GM18867 (cell line): ENCODE measurements around the gene BRWD1.

ENCODE experiments used
- ATAC-seq: cut with Tn5 transposase; IDR thresholded peaks from one replicate; pipeline ENCODE4 v1.9.1; 2021; ENCODE audit warnings: mild to moderate bottlenecking, moderate library complexity; ENCODE audit not compliant: unreplicated experiment

BRWD1 gene

GRCh38 chr21:39204134-39204533, 109.3 kb downstream of the BRWD1 start:
- no peak for ATAC-seq

DNA sequence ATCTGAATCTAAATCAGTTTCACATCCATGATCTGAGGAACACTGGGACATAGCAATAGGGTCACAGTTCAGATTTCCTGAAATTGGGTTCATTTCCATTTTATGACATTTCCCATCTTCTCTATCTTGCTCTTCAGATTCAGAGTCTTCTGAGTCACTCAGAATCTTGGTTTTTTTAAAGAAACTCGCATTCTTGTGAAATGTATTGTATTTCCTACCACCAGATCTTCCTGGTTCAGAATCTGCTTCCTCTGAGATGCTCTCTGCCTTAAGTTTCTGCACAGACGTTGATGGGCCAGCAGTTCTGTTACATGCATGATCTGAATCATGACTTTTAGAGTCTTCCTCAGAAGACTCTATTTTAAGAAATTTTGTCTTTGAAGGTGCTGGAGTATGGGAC, 114.6 kb downstream of the BRWD1 start:
- ATAC-seq, result no peak

GRCh38 chr21:39197448-39198233, 115.8 kb downstream of the BRWD1 start:
- ATAC-seq, result no peak

DNA sequence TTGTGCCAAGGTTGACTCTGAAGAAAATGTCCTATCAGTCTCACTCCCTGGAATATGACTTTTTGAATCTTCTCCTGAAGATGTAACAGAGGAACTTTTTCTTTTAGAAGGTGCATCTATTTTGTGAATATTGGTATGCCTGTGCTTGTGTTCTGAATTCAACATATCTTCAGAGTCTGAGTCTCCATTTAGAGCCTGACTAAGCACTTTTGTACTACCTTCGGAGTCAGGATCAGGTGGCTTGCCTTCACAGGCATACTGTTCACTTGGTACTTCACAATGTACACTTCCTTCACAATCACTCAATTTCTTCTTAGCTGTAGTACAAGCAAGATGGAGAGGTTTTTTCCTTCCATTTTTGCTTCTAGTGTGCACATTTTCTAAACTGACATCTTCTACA, 116.6 kb downstream of the BRWD1 start:
- no peak for ATAC-seq

DNA sequence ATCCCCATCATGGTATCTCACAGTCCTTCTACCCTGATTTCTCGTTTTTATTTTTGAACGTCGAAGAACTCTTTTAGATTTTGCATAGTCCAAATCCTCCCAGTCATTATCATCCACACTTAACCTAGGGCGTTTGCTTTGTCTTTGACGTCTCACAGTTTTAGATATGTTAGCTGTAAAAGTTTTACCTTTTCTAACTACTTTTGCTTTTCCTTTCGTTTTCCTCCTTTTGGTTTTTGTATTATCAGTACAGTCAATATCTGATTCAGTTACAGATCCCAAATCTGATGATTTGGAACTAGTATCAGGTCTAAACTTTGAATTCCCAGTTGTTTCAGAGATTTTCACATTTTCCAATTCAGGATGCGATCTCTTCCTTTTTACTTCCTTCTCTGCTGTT, 117.1 kb downstream of the BRWD1 start:
- ATAC-seq, result no peak

DNA sequence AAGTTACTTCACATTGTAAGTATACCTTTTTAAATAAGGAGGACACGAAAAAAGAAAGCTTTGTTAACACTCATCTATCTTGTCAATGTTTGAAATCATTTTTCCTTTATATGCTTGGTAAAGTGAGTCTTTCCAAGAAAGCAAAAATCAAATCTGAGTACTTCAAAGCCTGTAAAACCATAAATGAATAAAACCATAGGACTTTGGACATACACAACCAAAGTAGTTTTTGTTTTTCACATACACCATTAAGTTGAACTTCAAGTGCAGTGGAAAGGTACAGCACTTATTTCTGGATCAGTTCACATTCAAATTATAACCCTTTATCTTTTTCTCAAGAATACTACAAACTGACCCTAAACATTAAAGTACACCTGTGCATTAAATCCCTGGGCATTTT, 120.1 kb downstream of the BRWD1 start:
- no peak for ATAC-seq

DNA sequence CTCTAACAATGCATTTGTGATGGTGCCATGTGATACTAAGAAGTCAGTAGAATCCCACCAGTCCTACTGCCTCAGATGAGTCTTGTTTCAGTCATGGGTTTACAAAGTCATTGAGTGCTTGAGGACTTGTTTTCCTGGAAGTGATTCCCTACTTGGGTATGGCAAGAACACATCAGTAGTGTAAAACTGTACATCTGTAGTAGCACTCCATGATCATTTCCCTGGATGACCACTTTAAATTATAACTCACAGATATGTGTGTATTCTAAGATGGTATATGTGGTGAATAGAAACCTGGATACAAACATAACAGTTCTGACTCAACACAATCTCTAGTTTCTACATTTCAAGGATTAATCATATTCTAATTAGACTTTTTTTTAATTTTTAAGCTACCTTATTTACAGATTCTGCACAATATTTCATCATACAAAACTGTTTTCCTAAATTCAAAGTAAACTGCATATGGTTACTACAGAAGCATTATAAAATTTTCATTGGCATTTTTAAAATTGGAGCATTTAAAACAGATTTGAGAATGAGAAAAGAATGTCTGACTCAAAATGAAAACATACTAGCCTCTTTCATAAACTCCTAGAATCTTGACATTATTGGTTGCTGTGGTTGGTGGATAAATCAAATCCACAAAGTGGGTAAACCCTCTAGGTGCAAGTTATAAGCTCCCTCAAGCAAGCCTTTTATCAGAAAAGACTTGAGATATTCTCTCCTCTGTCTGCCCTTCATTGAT, 123.4 kb downstream of the BRWD1 start:
- ATAC-seq, result no peak

GRCh38 chr21:39188521-39189139, 124.8 kb downstream of the BRWD1 start:
- no peak for ATAC-seq

GRCh38 chr21:39187141-39187540, 126.3 kb downstream of the BRWD1 start:
- ATAC-seq, result no peak

DNA sequence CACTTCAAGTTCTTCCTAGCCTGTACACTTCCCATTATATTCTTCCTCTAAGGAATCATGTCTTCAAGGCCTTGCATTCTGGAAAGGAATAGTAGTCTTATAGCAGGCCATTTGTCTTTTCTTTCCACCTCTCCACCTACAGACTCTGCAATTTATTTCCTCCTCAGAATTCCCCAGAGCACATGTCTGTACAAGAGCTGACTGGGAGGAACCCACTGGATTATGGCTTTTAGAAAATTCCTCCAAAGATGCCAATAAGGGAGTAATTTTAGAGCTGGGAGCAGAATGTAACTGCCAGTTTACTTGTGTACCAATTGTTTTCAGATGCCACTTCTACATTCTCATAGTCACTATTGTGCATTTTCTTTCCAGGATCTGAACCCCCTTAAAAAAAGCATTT, 126.8 kb downstream of the BRWD1 start:
- no peak for ATAC-seq

- no peak for ATAC-seq
These were observed 128.3 kb downstream of the BRWD1 start for GRCh38 chr21:39185157-39185556.

DNA sequence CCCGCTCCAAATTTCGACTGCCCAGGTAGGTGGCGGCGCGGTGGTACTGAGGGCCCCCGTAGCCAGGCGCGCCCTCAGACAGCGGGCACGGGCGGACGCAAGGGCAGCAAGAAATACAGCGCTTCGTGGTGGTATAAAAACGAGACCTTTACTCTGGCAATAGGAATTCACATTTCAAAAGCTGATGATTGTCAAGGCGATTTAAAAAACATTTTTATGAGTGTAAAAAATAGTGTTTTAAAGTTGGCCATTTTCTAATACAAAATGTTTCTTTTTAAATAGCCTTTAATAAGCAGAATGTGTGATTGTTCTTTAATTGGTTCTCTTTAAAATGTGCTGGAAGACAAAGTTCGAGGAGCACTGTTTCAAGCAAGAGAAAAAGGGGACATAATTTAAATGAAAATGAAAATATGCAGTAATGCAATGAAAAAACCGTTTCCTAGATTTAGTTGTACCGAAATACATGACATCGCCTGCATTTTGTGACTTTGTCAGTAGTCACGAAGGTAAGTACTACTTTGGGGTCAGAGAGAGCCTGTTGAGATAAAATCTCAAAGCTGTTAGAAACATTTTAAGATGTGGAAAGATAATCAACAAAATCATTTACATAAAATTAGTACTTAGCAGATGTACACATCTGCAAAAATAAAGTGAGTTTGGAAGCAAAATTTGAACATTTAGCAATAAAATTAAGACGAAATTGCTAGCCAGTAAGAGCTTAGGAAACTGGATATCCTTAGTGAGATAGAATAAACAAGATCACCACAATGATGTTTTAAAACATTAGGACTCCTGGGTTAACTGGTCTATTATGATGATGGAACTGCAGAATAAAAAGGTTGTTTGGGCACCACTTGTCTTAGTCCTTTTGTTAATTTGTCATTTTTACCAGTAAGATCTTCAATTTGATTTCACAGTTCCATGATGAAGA, 129.1 kb downstream of the BRWD1 start:
- ATAC-seq, result no peak

DNA sequence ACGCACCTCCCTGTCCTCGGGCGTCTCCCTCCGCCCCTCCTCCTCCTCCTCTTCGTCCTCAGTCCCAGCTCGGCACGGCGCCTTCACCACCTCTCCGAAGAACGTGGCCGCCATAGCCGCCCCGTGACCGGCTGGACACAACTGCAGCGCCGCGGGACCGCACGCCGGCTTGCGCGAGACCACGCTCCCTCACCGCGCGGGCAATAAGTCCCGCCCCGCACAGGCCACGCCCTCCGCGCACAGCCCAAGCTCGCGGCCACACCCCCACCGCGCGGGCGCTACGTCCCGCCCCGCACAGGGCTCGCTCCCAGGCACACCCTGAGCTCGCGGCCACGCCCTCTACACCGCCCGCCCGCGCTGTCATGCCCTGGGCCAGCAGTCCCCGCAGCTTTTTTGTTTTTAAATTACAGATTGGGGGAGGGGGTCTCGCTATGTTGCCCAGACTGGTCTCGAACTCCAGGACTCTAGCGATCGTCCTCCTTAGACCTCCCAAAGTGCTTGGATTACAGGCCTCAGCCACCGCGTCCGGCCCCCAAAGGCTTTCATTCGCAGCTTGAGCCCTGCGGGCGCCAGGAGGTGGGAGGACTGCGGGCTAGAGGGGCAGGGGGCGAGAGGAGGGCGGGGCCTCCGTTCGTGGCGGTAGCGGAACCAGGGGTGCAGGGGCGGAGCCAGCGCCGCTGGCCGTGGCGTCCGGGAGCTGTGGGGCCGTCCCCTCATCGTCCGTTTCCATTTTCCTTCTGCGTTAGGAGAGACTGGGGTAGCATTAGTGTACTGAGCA, 130.0 kb downstream of the BRWD1 start, which contains the start of gene PSMG1:
TSS of gene PSMG1 (minus strand) at position 180 of the 778 bp plus-strand sequence. CDS start at position 114, 66 bp downstream.
- ATAC-seq, result peak; percentile 87

DNA sequence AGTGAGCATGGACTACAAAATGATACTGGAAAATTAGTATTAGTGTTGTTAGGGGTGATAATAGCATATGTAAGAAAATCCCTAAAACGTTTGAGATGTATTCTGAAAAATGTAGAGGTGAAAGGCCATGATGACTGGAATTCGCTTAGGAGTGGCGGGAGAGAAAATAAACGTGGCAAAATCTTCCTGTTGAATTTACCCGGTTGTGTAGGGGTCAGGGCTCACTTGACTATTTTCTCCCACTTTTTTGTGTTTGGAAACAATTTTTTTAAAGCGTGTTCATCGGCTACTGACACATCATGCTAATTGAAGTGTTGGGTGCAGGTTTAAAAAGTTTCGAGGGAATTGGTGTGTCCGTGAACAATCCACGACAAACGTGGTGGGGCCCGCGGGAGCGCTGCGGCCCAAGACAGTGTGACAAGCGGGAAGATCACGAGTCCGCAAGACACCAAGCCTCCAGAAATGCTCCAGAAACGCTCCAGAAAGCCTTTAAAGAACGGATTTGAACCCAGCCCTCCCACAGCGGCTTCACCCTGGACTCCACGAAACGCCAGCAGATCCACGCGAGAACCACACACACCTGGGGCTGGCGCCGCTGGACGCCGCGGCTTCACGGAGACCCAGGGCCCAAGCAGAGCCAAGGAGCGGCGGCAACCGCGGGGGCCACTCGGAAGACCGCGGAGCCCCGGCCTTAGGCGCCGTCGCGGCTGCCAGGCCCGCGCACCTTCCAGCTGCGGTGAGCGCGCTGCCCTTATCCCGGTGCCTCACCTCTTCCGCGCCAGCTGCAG, 130.8 kb downstream of the BRWD1 start:
- no peak for ATAC-seq

GRCh38 chr21:39182016-39182415, 131.4 kb downstream of the BRWD1 start:
- ATAC-seq, result no peak

- no peak for ATAC-seq
These were observed 132.1 kb downstream of the BRWD1 start for GRCh38 chr21:39181205-39181818.

DNA sequence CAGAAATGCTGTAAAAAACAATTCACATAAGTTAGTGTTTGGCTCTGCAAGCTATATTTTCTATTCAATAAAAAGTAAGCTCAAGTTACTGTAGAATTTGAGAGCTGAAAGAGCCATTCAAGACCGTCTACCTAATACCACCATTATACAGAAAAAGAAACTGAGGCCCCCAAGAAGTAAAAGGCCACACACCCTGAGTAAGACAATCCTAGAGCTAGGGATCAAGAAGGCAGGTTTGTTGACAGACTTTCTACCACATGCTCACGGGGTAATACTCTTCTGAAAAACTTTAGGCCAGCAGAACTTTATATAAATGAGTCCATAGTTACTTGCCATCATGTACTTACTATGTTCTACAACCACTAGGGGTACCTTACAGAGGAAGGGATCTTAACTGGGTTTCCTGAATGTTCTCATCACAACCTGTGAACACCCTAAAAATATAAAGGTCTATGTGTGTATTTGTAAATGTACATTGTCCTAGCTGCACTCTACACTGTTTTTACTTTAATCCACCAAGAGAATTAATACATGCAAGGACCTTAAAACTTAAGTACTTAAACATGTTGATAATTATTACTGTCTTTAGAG, 132.9 kb downstream of the BRWD1 start:
- no peak for ATAC-seq

DNA sequence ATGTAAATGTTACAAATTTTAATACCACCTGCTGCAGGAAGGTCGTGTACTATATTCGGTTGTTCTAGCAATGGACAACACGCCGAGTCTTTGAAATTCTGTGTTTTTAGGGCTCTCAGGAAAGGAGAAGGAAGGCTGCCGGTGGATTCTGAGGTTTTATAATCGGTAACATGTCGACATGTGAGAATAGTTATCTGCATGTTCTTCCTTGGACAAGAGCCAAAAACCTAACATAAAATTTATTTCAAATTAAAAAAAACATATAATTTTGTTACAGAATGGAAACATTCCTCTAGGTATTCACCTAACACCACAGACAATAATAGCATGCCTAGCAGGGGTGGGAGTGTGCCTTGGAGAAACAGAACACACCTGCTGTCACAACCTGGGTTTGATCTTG, 135.0 kb downstream of the BRWD1 start:
- no peak for ATAC-seq
